Neural cell (in vitro differentiated cells): ENCODE measurements around the gene FBXO21. TPM values are rescaled to one million over a fixed set of nuclear protein-coding genes. Genes with fewer than 3 reads are reported as not detected.

Source experiments
- H2AFZ ChIP-seq: fragments of 200-600, 300-800 bp; sonication (generic), shearing (Covaris generic); 2 replicates; pipeline ENCODE4 v1.6.0; 2014; ENCODE audit warnings: low read depth, mild to moderate bottlenecking, antibody characterized with exemption, low read length, moderate library complexity
- H3F3A ChIP-seq: fragments of 200-600 bp; shearing (Covaris generic); 2 replicates; pipeline ENCODE4 v1.6.1; 2016; ENCODE audit warnings: mild to moderate bottlenecking, moderate library complexity, mixed read lengths, antibody characterized with exemption, low read length; ENCODE audit not compliant: insufficient read depth, poor library complexity, severe bottlenecking
- H3K27ac ChIP-seq: fragments of 200-600, 300-800 bp; sonication (generic), shearing (Covaris generic); 2 replicates; pipeline ENCODE4 v1.5.1; 2014; ENCODE audit warnings: mild to moderate bottlenecking, low read length, moderate library complexity
- H3K27me3 ChIP-seq: fragments of 300-800, 200-600 bp; sonication (generic), shearing (Covaris generic); 2 replicates; pipeline ENCODE4 v1.6.0; 2014; ENCODE audit warnings: mild to moderate bottlenecking, low read depth, low read length, moderate library complexity; ENCODE audit not compliant: insufficient read depth
- H3K36me3 ChIP-seq: fragments of 300-800, 200-600 bp; sonication (generic), shearing (Covaris generic); 2 replicates; pipeline ENCODE4 v1.5.1; 2014; ENCODE audit warnings: mild to moderate bottlenecking, antibody characterized with exemption, low read length, moderate library complexity; ENCODE audit not compliant: insufficient read depth
- H3K4me2 ChIP-seq: fragments of 300-800, 200-600 bp; sonication (generic), shearing (Covaris generic); 2 replicates; pipeline ENCODE4 v1.6.0; 2014; ENCODE audit warnings: mild to moderate bottlenecking, low read length
- H3K4me3 ChIP-seq: fragments of 300-800, 200-600 bp; sonication (generic), shearing (Covaris generic); 2 replicates; pipeline ENCODE4 v1.5.1; 2014; ENCODE audit warnings: mild to moderate bottlenecking, low read length, moderate library complexity
- H3K79me2 ChIP-seq: fragments of 200-600 bp; shearing (Covaris generic); replicated peaks from 2 replicates; pipeline ENCODE4 v1.6.0; 2014; ENCODE audit warnings: mild to moderate bottlenecking, low read length, moderate library complexity; ENCODE audit not compliant: insufficient read depth
- H3K9ac ChIP-seq: fragments of 300-800, 200-600 bp; sonication (generic), shearing (Covaris generic); 2 replicates; pipeline ENCODE4 v1.6.1; 2016; ENCODE audit warnings: mild to moderate bottlenecking, low read length, mixed read lengths
- H3K9me2 ChIP-seq: fragments of 200-600 bp; shearing (Covaris generic); 2 replicates; pipeline ENCODE4 v1.6.1; 2016; ENCODE audit warnings: mild to moderate bottlenecking, low read length, mixed read lengths; ENCODE audit not compliant: insufficient read depth
- H3K9me3 ChIP-seq: fragments of 200-600, 300-800 bp; sonication (generic), shearing (Covaris generic); 2 replicates; pipeline ENCODE4 v1.6.1; 2016; ENCODE audit warnings: mild to moderate bottlenecking, mixed run types, low read length, moderate library complexity, mixed read lengths
- H4K20me1 ChIP-seq: fragments of 200-600 bp; shearing (Covaris generic); 2 replicates; pipeline ENCODE4 v1.6.1; 2016; ENCODE audit warnings: mild to moderate bottlenecking, mixed run types; ENCODE audit not compliant: insufficient read depth
- CTCF ChIP-seq: fragments of 450-650 bp; IDR thresholded peaks from 2 replicates; pipeline ENCODE4 v1.5.1; 2014; ENCODE audit warnings: antibody characterized with exemption, mild to moderate bottlenecking, moderate library complexity; ENCODE audit not compliant: poor library complexity, severe bottlenecking
- EP300 ChIP-seq: fragments of 450-650 bp; conservative IDR thresholded peaks from 2 replicates; pipeline ENCODE4 v1.6.1; 2014; ENCODE audit warnings: antibody characterized with exemption, mild to moderate bottlenecking, moderate library complexity; ENCODE audit not compliant: poor library complexity, severe bottlenecking
- EZH2 ChIP-seq: fragments of 200-600, 300-800 bp; shearing (Covaris generic), sonication (generic); IDR thresholded peaks from 2 replicates; pipeline ENCODE4 v1.6.1; 2014; ENCODE audit warnings: antibody characterized with exemption, low read length, borderline replicate concordance, mild to moderate bottlenecking; ENCODE audit not compliant: insufficient read depth, poor library complexity, severe bottlenecking
- MXI1 ChIP-seq: fragments of 450-650 bp; conservative IDR thresholded peaks from 2 replicates; pipeline ENCODE4 v1.6.1; 2014; ENCODE audit warnings: antibody characterized with exemption, mild to moderate bottlenecking; ENCODE audit not compliant: poor library complexity, severe bottlenecking
- POLR2AphosphoS5 ChIP-seq: IDR thresholded peaks from 2 replicates; pipeline ENCODE4 v1.6.1; 2012
- RAD21 ChIP-seq: fragments of 450-650 bp; conservative IDR thresholded peaks from 2 replicates; pipeline ENCODE4 v1.6.1; 2014; ENCODE audit warnings: antibody characterized with exemption, mild to moderate bottlenecking, moderate library complexity
- REST ChIP-seq: IDR thresholded peaks from 2 replicates; pipeline ENCODE4 v1.6.1; 2012; ENCODE audit warnings: borderline replicate concordance
- SMC3 ChIP-seq: fragments of 450-650 bp; conservative IDR thresholded peaks from 2 replicates; pipeline ENCODE4 v1.6.1; 2014; ENCODE audit warnings: antibody characterized with exemption, mild to moderate bottlenecking, moderate library complexity; ENCODE audit not compliant: poor library complexity
- TAF1 ChIP-seq: IDR thresholded peaks from 2 replicates; pipeline ENCODE4 v1.6.1; 2012; ENCODE audit warnings: low read depth
- polyA plus RNA-seq: library from polyadenylated mRNA; depleted of rRNA; stranded (reverse); fragments of >200 nt; gene quantifications from 2 replicates; pipeline ENCODE4 v1.2.3, GENCODE V29; 2014

Gene FBXO21
- polyA plus RNA-seq, 1 donor from 2014 or later: 127 TPM

- Histone ChIP-seq H3K36me3 (peaks cover 13% of the 10 kb centered on the region), H3K9me2 (no peaks in the 10 kb centered on the region), H3F3A (no peaks in the 10 kb centered on the region), H3K27me3 (no peaks in the 10 kb centered on the region), H3K27ac (no peak overlapping the region), H3K4me2 (no peak overlapping the region), H2AFZ (no peak overlapping the region), H3K79me2 (peaks cover 7% of the 10 kb centered on the region), H3K4me3 (no peak overlapping the region), H3K9me3 (no peaks in the 10 kb centered on the region), H3K9ac (no peak overlapping the region), H4K20me1 (no peaks in the 10 kb centered on the region)
- no peak for TF ChIP-seq SMC3
- TF ChIP-seq EZH2: no peak
- no peak for TF ChIP-seq TAF1
- TF ChIP-seq MXI1: no peak
- TF ChIP-seq CTCF: no peak
Observed at GRCh38 chr12:117171499-117172162, 18.6 kb downstream of the FBXO21 start.

GRCh38 chr12:117169548-117169947 lies 20.7 kb downstream of the FBXO21 start:
- H3K9ac ChIP-seq: no peak overlapping the region
- TF ChIP-seq REST (no peak), TAF1 (no peak), POLR2AphosphoS5 (no peak), RAD21 (no peak), EP300 (no peak), CTCF (no peak), EZH2 (no peak), SMC3 (no peak), MXI1 (no peak)
- no peaks in the 10 kb centered on the region for H4K20me1 ChIP-seq
- H3K9me2 ChIP-seq: no peaks in the 10 kb centered on the region
- H2AFZ ChIP-seq: no peak overlapping the region
- H3K36me3 ChIP-seq: peaks cover 21% of the 10 kb centered on the region
- no peaks in the 10 kb centered on the region for H3F3A ChIP-seq
- H3K9me3 ChIP-seq: no peaks in the 10 kb centered on the region
- H3K4me3 ChIP-seq: no peak overlapping the region
- H3K79me2 ChIP-seq: peaks cover 7% of the 10 kb centered on the region
- H3K27me3 ChIP-seq: no peaks in the 10 kb centered on the region
- no peak overlapping the region for H3K4me2 ChIP-seq
- no peak overlapping the region for H3K27ac ChIP-seq
